Hepatocyte (in vitro differentiated cells): ENCODE data around the gene C16orf54. TPM values are rescaled to one million over a fixed set of nuclear protein-coding genes. Genes with fewer than 3 reads are reported as not detected.

ENCODE experiments used
- DNase-seq: peaks from one replicate; pipeline ENCODE4 v3.0.0-alpha.2; 2016; ENCODE audit warnings: low spot score
- H2AFZ ChIP-seq: fragments of 200-600 bp; sonication (generic); 2 replicates; pipeline ENCODE4 v1.6.0; 2016; ENCODE audit warnings: antibody characterized with exemption, mild to moderate bottlenecking
- H3K27ac ChIP-seq: fragments of 200-600 bp; sonication (generic); 2 replicates; pipeline ENCODE4 v1.5.1; 2016; ENCODE audit warnings: mild to moderate bottlenecking
- H3K27me3 ChIP-seq: fragments of 200-600 bp; sonication (generic); 2 replicates; pipeline ENCODE4 v1.6.1; 2016
- H3K36me3 ChIP-seq: fragments of 200-600 bp; sonication (generic); replicated peaks from 2 replicates; pipeline ENCODE4 v1.5.1; 2016; ENCODE audit warnings: low read depth; ENCODE audit not compliant: insufficient read depth
- H3K4me1 ChIP-seq: fragments of 200-600 bp; sonication (generic); 2 replicates; pipeline ENCODE4 v1.5.1; 2016; ENCODE audit warnings: mild to moderate bottlenecking, moderate library complexity; ENCODE audit not compliant: insufficient read depth
- H3K4me2 ChIP-seq: fragments of 200-600 bp; sonication (generic); 2 replicates; pipeline ENCODE4 v1.6.0; 2016
- H3K4me3 ChIP-seq: fragments of 200-600 bp; sonication (generic); 2 replicates; pipeline ENCODE4 v1.5.1; 2016; ENCODE audit warnings: mild to moderate bottlenecking
- H3K79me2 ChIP-seq: fragments of 200-600 bp; sonication (generic); 2 replicates; pipeline ENCODE4 v1.6.0; 2017; ENCODE audit warnings: mild to moderate bottlenecking
- H3K9me2 ChIP-seq: fragments of 200-600 bp; sonication (generic); replicated peaks from 2 replicates; pipeline ENCODE4 v1.6.0; 2017; ENCODE audit warnings: mild to moderate bottlenecking; ENCODE audit not compliant: insufficient read depth
- H3K9me3 ChIP-seq: fragments of 200-600 bp; sonication (generic); 2 replicates; pipeline ENCODE4 v1.5.1; 2016; ENCODE audit warnings: low read depth, mild to moderate bottlenecking
- H4K20me1 ChIP-seq: fragments of 200-600 bp; sonication (generic); 2 replicates; pipeline ENCODE4 v1.6.0; 2016; ENCODE audit warnings: mild to moderate bottlenecking; ENCODE audit not compliant: insufficient read depth, poor library complexity, severe bottlenecking
- EZH2 ChIP-seq: fragments of 200-600 bp; sonication (generic); IDR thresholded peaks from 2 replicates; pipeline ENCODE4 v1.6.1; 2016; ENCODE audit warnings: antibody characterized with exemption, mild to moderate bottlenecking, borderline replicate concordance
- EZH2phosphoT487 ChIP-seq: fragments of 200-600 bp; sonication (generic); IDR thresholded peaks from one replicate; pipeline ENCODE4 v1.6.1; 2018; ENCODE audit warnings: antibody characterized with exemption, mild to moderate bottlenecking, low read depth, moderate library complexity; ENCODE audit not compliant: unreplicated experiment, severe bottlenecking
- WGBS: methylation state at CpG from one replicate; pipeline ENCODE4 v1.1.6; 2016; ENCODE audit warnings: low lambda C conversion rate; ENCODE audit errors: missing lambda C conversion rate; 5-methylcytosine and 5-hydroxymethylcytosine counted together
- polyA plus RNA-seq: library from polyadenylated mRNA; unstranded; fragments of >200 nt; fragmentation: Nextera tagmentation; extraction: Ambion mirVana; gene quantifications from 2 replicates; pipeline ENCODE4 v1.2.1, GENCODE V29; 2016
- total RNA-seq: library from RNA; depleted of rRNA; stranded (reverse); fragments of >200 nt; gene quantifications from 2 replicates; pipeline ENCODE4 v1.2.3, GENCODE V29; 2014
- TF ChIP-seq, protein P1 (sequence below): fragments of 200-600 bp; sonication (generic); IDR thresholded peaks from 2 replicates; pipeline ENCODE4 v1.5.1; 2016; ENCODE audit warnings: antibody characterized with exemption, mild to moderate bottlenecking; ENCODE audit not compliant: poor library complexity

Gene C16orf54
- total and polyA plus RNA-seq, 2 experiments from 2014 or later, result 0.10 to 0.16 TPM

DNA sequence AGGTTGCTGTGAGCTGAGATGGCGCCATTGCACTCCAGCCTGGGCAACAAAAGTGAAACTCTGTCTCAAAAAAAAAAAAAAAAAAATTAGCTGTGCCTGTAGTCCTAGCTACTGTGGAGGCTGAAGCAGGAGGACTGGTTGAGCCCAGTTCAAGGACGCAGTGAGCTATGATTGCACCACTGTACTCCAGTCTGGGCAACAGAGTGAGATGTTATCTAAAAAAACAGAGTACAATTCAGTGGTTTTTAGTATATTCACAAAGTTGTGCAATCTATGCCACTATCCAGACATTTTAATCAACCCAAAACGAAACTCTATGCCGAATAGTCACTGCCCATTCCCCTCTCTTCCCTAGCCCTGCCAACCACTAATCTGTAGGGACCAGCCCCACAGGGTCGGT, 25.1 kb downstream of the C16orf54 start:
- 87% methylated on average over 5 of the region's 5 CpGs for WGBS
- no peaks in the 10 kb centered on the region for H4K20me1 ChIP-seq

DNA sequence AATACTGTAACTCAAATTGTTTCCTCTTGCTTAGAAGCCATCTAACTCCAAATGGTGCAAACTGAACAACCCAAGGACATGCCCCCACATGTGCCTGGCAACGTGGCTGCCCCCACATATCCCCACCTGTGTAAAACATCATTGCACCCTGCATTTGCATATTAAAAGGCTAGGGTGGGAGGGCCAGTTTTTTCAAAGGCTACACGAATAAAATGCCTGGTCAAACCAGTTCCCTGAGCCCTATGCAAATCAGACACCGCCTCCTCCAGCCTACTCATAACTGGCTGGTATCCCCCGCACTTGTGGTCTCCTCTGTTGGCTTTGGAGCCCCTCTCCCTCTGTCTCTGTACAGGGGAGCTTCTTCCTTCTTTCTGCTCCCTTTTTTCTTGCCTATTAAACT, 26.7 kb downstream of the C16orf54 start:
- no peak overlapping the region for H3K4me3 ChIP-seq
- no peaks in the 10 kb centered on the region for H4K20me1 ChIP-seq
- no peak overlapping the region for H3K4me2 ChIP-seq
- H2AFZ ChIP-seq, result no peak overlapping the region
- 48% methylated on average over 4 of the region's 4 CpGs for WGBS
- H3K9me2 ChIP-seq, result no peaks in the 10 kb centered on the region
- no peaks in the 10 kb centered on the region for H3K9me3 ChIP-seq
- H3K79me2 ChIP-seq, result no peaks in the 10 kb centered on the region
- H3K27me3 ChIP-seq, result no peaks in the 10 kb centered on the region
- no peak for DNase-seq
- TF ChIP-seq, protein P1, sequence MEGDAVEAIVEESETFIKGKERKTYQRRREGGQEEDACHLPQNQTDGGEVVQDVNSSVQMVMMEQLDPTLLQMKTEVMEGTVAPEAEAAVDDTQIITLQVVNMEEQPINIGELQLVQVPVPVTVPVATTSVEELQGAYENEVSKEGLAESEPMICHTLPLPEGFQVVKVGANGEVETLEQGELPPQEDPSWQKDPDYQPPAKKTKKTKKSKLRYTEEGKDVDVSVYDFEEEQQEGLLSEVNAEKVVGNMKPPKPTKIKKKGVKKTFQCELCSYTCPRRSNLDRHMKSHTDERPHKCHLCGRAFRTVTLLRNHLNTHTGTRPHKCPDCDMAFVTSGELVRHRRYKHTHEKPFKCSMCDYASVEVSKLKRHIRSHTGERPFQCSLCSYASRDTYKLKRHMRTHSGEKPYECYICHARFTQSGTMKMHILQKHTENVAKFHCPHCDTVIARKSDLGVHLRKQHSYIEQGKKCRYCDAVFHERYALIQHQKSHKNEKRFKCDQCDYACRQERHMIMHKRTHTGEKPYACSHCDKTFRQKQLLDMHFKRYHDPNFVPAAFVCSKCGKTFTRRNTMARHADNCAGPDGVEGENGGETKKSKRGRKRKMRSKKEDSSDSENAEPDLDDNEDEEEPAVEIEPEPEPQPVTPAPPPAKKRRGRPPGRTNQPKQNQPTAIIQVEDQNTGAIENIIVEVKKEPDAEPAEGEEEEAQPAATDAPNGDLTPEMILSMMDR, result no peak
- no peak for TF ChIP-seq EZH2phosphoT487
- no peak for TF ChIP-seq EZH2
- no peaks in the 10 kb centered on the region for H3K4me1 ChIP-seq
- H3K36me3 ChIP-seq, result no peaks in the 10 kb centered on the region
- H3K27ac ChIP-seq, result no peak overlapping the region

More for the DNA sequence above, 25.1 kb downstream of the C16orf54 start:
- Histone ChIP-seq H3K9me3 (no peaks in the 10 kb centered on the region), H3K4me1 (no peaks in the 10 kb centered on the region), H3K4me3 (no peak overlapping the region), H3K4me2 (no peak overlapping the region), H3K9me2 (no peaks in the 10 kb centered on the region), H2AFZ (no peak overlapping the region), H3K27ac (no peak overlapping the region), H3K79me2 (no peaks in the 10 kb centered on the region), H3K36me3 (no peaks in the 10 kb centered on the region), H3K27me3 (no peaks in the 10 kb centered on the region)
- DNase-seq, result no peak
- TF ChIP-seq EZH2 (no peak), EZH2phosphoT487 (no peak)
- TF ChIP-seq, protein P1, result no peak

GRCh38 chr16:29717113-29717512, 28.7 kb downstream of the C16orf54 start:
- Histone ChIP-seq H3K36me3 (no peaks in the 10 kb centered on the region), H4K20me1 (no peaks in the 10 kb centered on the region), H3K79me2 (no peaks in the 10 kb centered on the region), H3K4me3 (no peak overlapping the region), H2AFZ (no peak overlapping the region), H3K4me1 (no peaks in the 10 kb centered on the region), H3K27ac (no peak overlapping the region), H3K9me2 (no peaks in the 10 kb centered on the region), H3K4me2 (no peak overlapping the region), H3K9me3 (no peaks in the 10 kb centered on the region), H3K27me3 (no peaks in the 10 kb centered on the region)
- WGBS, result 95% methylated on average over 7 of the region's 7 CpGs
- DNase-seq, result no peak
- TF ChIP-seq, protein P1, result no peak
- TF ChIP-seq EZH2 (no peak), EZH2phosphoT487 (no peak)

DNA sequence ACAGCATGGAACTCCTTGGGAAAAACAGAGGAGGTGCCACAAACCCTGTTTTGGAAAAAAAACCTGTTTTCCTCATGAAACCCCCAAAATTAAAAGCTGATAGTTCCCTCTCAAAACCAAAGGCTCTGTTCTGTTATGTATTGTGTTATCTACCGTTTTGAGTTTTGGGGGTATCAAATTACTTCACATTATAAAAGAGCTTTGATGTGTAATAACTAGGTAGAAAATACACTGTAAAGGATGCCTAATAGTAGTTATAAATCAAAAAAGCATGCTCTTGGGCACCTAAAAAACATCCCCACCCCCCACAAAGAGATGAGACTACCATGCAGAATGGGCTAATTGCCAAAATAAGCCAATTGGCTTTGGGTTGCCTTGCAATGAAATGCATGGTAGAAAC, 30.8 kb downstream of the C16orf54 start:
- H3K9me3 ChIP-seq, result no peaks in the 10 kb centered on the region
- 46% methylated on average over 1 of the region's 1 CpG for WGBS

More for the DNA sequence above, 30.8 kb downstream of the C16orf54 start:
- no peak overlapping the region for H2AFZ ChIP-seq
- DNase-seq, result no peak
- H3K4me3 ChIP-seq, result no peak overlapping the region
- H4K20me1 ChIP-seq, result no peaks in the 10 kb centered on the region
- no peaks in the 10 kb centered on the region for H3K9me2 ChIP-seq
- H3K27ac ChIP-seq, result no peak overlapping the region
- H3K79me2 ChIP-seq, result no peaks in the 10 kb centered on the region
- no peaks in the 10 kb centered on the region for H3K27me3 ChIP-seq
- no peak overlapping the region for H3K4me2 ChIP-seq
- TF ChIP-seq EZH2 (no peak), EZH2phosphoT487 (no peak)
- TF ChIP-seq, protein P1, result no peak
- H3K36me3 ChIP-seq, result no peaks in the 10 kb centered on the region
- no peaks in the 10 kb centered on the region for H3K4me1 ChIP-seq
